ENCODE measurements around the gene DLGAP1.

Gene DLGAP1

DNA sequence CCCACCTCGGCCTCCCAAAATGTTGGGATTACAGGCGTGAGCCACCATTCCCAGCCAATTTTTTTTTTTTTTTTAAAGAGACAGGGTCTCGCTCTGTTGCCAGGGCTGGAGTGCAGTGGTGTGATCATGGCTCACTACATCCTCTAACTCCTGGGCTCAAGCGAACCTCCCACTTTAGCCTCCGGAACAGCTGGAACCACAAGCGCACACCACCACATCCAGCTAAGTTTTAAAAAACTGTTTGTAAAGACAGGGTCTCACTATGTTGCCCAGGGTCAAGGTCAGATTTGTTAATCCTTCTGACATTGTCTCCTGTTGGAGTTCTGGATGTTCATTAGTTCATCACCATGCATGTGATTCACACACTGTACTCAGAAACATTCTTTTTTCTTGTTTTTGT lies 855.2 kb downstream of the DLGAP1 start:
- ATAC-seq, result no peak
- TF ChIP-seq ISL1 (CRISPR knock-in tag; IDR thresholded peaks at IDR 0.05) (no peak), ZC3H10 (CRISPR knock-in tag; IDR thresholded peaks at IDR 0.05) (no peak), BACH2 (CRISPR knock-in tag; IDR thresholded peaks at IDR 0.05; ENCODE audit: borderline replicate concordance) (no peak), PPARA (CRISPR knock-in tag; IDR thresholded peaks at IDR 0.05; ENCODE audit: borderline replicate concordance) (no peak), ARNTL (CRISPR knock-in tag; IDR thresholded peaks at IDR 0.05; ENCODE audit: borderline replicate concordance, low read depth) (no peak), CSDC2 (CRISPR knock-in tag; IDR thresholded peaks at IDR 0.05) (no peak), ZFP30 (CRISPR knock-in tag; IDR thresholded peaks at IDR 0.05) (no peak), RARB (CRISPR knock-in tag; IDR thresholded peaks at IDR 0.05) (no peak), ZNF70 (CRISPR knock-in tag; IDR thresholded peaks at IDR 0.05) (no peak)
- TF ChIP-seq, protein P1, sequence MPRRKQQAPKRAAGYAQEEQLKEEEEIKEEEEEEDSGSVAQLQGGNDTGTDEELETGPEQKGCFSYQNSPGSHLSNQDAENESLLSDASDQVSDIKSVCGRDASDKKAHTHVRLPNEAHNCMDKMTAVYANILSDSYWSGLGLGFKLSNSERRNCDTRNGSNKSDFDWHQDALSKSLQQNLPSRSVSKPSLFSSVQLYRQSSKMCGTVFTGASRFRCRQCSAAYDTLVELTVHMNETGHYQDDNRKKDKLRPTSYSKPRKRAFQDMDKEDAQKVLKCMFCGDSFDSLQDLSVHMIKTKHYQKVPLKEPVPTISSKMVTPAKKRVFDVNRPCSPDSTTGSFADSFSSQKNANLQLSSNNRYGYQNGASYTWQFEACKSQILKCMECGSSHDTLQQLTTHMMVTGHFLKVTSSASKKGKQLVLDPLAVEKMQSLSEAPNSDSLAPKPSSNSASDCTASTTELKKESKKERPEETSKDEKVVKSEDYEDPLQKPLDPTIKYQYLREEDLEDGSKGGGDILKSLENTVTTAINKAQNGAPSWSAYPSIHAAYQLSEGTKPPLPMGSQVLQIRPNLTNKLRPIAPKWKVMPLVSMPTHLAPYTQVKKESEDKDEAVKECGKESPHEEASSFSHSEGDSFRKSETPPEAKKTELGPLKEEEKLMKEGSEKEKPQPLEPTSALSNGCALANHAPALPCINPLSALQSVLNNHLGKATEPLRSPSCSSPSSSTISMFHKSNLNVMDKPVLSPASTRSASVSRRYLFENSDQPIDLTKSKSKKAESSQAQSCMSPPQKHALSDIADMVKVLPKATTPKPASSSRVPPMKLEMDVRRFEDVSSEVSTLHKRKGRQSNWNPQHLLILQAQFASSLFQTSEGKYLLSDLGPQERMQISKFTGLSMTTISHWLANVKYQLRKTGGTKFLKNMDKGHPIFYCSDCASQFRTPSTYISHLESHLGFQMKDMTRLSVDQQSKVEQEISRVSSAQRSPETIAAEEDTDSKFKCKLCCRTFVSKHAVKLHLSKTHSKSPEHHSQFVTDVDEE (CRISPR knock-in tag; IDR thresholded peaks at IDR 0.05), result no peak

DNA sequence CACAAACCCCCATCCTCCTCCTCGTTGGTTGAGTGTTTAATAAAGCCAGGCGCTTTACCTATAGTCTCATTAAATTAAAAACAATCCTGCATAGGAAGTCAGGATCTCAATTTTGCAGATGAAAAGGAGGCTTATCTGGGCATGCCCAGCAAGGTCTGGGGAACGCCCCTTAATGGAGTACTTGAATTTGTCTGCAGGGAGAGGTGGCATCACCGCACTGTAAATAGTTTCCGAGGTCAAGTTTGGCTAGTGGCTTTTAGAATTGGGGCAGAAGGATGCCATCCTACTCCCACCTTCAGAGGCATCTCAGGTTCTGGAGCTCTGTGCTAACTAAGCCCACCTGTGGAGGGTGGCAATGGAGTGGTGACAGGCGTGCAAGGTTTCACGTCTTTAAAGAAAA lies 855.9 kb downstream of the DLGAP1 start:
- TF ChIP-seq, protein P2, sequence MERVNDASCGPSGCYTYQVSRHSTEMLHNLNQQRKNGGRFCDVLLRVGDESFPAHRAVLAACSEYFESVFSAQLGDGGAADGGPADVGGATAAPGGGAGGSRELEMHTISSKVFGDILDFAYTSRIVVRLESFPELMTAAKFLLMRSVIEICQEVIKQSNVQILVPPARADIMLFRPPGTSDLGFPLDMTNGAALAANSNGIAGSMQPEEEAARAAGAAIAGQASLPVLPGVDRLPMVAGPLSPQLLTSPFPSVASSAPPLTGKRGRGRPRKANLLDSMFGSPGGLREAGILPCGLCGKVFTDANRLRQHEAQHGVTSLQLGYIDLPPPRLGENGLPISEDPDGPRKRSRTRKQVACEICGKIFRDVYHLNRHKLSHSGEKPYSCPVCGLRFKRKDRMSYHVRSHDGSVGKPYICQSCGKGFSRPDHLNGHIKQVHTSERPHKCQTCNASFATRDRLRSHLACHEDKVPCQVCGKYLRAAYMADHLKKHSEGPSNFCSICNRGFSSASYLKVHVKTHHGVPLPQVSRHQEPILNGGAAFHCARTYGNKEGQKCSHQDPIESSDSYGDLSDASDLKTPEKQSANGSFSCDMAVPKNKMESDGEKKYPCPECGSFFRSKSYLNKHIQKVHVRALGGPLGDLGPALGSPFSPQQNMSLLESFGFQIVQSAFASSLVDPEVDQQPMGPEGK (CRISPR knock-in tag; IDR thresholded peaks at IDR 0.05; ENCODE audit: borderline replicate concordance), result no peak
- TF ChIP-seq ESRRG (CRISPR knock-in tag; IDR thresholded peaks at IDR 0.05), result no peak
- no peak for TF ChIP-seq ZNF70 (CRISPR knock-in tag; IDR thresholded peaks at IDR 0.05)
- no peak for TF ChIP-seq GLIS3 (CRISPR knock-in tag; IDR thresholded peaks at IDR 0.05)
- TF ChIP-seq SNAI2 (CRISPR knock-in tag; IDR thresholded peaks at IDR 0.05), result no peak
- TF ChIP-seq OSR1 (CRISPR knock-in tag; IDR thresholded peaks at IDR 0.05), result no peak
- no peak for TF ChIP-seq ARNTL (CRISPR knock-in tag; IDR thresholded peaks at IDR 0.05; ENCODE audit: borderline replicate concordance, low read depth)
- TF ChIP-seq, protein P3, sequence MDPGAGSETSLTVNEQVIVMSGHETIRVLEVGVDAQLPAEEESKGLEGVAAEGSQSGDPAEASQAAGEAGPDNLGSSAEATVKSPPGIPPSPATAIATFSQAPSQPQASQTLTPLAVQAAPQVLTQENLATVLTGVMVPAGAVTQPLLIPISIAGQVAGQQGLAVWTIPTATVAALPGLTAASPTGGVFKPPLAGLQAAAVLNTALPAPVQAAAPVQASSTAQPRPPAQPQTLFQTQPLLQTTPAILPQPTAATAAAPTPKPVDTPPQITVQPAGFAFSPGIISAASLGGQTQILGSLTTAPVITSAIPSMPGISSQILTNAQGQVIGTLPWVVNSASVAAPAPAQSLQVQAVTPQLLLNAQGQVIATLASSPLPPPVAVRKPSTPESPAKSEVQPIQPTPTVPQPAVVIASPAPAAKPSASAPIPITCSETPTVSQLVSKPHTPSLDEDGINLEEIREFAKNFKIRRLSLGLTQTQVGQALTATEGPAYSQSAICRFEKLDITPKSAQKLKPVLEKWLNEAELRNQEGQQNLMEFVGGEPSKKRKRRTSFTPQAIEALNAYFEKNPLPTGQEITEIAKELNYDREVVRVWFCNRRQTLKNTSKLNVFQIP (CRISPR knock-in tag; IDR thresholded peaks at IDR 0.05; ENCODE audit: borderline replicate concordance, low read depth), result no peak
- TF ChIP-seq ZFP30 (CRISPR knock-in tag; IDR thresholded peaks at IDR 0.05), result no peak
- TF ChIP-seq, protein P1 (CRISPR knock-in tag; IDR thresholded peaks at IDR 0.05), result no peak
- TF ChIP-seq ZC3H10 (CRISPR knock-in tag; IDR thresholded peaks at IDR 0.05), result no peak
- no peak for TF ChIP-seq TOX (CRISPR knock-in tag; IDR thresholded peaks at IDR 0.05; ENCODE audit: borderline replicate concordance)
- TF ChIP-seq, protein P4, sequence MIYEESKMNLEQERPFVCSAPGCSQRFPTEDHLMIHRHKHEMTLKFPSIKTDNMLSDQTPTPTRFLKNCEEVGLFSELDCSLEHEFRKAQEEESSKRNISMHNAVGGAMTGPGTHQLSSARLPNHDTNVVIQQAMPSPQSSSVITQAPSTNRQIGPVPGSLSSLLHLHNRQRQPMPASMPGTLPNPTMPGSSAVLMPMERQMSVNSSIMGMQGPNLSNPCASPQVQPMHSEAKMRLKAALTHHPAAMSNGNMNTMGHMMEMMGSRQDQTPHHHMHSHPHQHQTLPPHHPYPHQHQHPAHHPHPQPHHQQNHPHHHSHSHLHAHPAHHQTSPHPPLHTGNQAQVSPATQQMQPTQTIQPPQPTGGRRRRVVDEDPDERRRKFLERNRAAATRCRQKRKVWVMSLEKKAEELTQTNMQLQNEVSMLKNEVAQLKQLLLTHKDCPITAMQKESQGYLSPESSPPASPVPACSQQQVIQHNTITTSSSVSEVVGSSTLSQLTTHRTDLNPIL (CRISPR knock-in tag; IDR thresholded peaks at IDR 0.05; ENCODE audit: low read depth), result no peak
- no peak for TF ChIP-seq ZNF8 (CRISPR knock-in tag; IDR thresholded peaks at IDR 0.05)
- TF ChIP-seq CSDC2 (CRISPR knock-in tag; IDR thresholded peaks at IDR 0.05), result no peak
- TF ChIP-seq ZNF565 (CRISPR knock-in tag; conservative IDR thresholded peaks at IDR 0.05; ENCODE audit: low read depth), result no peak
- no peak for TF ChIP-seq ISL1 (CRISPR knock-in tag; IDR thresholded peaks at IDR 0.05)

DNA sequence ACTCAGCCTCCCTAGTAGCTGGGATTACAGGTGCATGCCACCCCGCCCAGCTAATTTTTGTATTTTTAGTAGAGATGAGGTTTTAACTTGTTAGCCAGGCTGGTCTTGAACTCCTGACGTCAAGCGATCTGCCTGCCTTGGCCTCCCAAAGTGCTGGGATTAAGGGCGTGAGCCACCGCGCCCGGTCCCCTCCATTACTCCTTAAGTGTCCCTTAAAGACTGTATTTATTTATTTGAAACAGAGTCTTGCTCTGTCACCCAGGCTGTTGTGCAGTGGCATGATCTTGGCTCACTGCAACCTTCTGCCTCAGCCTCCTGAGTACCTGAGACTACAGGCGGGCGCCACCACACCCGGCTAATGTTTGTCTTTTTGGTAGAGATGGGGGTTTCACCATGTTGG lies 856.5 kb downstream of the DLGAP1 start:
- no peak for TF ChIP-seq TOX (CRISPR knock-in tag; IDR thresholded peaks at IDR 0.05; ENCODE audit: borderline replicate concordance)
- TF ChIP-seq, protein P4 (CRISPR knock-in tag; IDR thresholded peaks at IDR 0.05; ENCODE audit: low read depth), result no peak
- TF ChIP-seq ZFP3 (CRISPR knock-in tag; IDR thresholded peaks at IDR 0.05), result no peak
- TF ChIP-seq OSR1 (CRISPR knock-in tag; IDR thresholded peaks at IDR 0.05), result no peak
- no peak for TF ChIP-seq RARB (CRISPR knock-in tag; IDR thresholded peaks at IDR 0.05)
- TF ChIP-seq GLIS3 (CRISPR knock-in tag; IDR thresholded peaks at IDR 0.05), result no peak
- no peak for TF ChIP-seq ZNF565 (CRISPR knock-in tag; conservative IDR thresholded peaks at IDR 0.05; ENCODE audit: low read depth)
- TF ChIP-seq, protein P5, sequence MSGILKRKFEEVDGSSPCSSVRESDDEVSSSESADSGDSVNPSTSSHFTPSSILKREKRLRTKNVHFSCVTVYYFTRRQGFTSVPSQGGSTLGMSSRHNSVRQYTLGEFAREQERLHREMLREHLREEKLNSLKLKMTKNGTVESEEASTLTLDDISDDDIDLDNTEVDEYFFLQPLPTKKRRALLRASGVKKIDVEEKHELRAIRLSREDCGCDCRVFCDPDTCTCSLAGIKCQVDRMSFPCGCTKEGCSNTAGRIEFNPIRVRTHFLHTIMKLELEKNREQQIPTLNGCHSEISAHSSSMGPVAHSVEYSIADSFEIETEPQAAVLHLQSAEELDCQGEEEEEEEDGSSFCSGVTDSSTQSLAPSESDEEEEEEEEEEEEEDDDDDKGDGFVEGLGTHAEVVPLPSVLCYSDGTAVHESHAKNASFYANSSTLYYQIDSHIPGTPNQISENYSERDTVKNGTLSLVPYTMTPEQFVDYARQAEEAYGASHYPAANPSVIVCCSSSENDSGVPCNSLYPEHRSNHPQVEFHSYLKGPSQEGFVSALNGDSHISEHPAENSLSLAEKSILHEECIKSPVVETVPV (CRISPR knock-in tag; IDR thresholded peaks at IDR 0.05), result no peak
- no peak for ATAC-seq

More for the DNA sequence above, 855.9 kb downstream of the DLGAP1 start:
- ATAC-seq, result no peak

All from SK-N-SH treated with all-trans-retinoic acid at 6 μM for 48 hours (cell line).